HFFc6 (cell line): ENCODE results near the gene TPPP2. TPM values are rescaled to one million over a fixed set of nuclear protein-coding genes. Genes with fewer than 3 reads are reported as not detected.

Experiments
- DNase-seq: peaks from one replicate; pipeline ENCODE4 v3.0.0-alpha.2; 2018
- H3K27ac Mint-ChIP-seq: 2 replicates; pipeline ENCODE4 v1.8.0; 2020; ENCODE audit warnings: mild to moderate bottlenecking, mixed read lengths
- H3K27me3 Mint-ChIP-seq: 2 replicates; pipeline ENCODE4 v1.8.0; 2021; ENCODE audit warnings: mild to moderate bottlenecking, moderate library complexity, mixed read lengths; ENCODE audit not compliant: insufficient read depth
- H3K36me3 Mint-ChIP-seq: 2 replicates; pipeline ENCODE4 v1.8.0; 2021; ENCODE audit warnings: low read depth, mixed read lengths
- H3K4me1 Mint-ChIP-seq: 2 replicates; pipeline ENCODE4 v1.8.0; 2020; ENCODE audit warnings: low read depth, mixed read lengths
- H3K4me3 Mint-ChIP-seq: 2 replicates; pipeline ENCODE4 v1.8.0; 2020; ENCODE audit warnings: mild to moderate bottlenecking, moderate library complexity, mixed read lengths
- H3K9me3 Mint-ChIP-seq: 2 replicates; pipeline ENCODE4 v1.8.0; 2020; ENCODE audit warnings: mild to moderate bottlenecking, mixed read lengths
- CTCF ChIP-seq: fragments of 200-600 bp; sonication (generic); IDR thresholded peaks from 2 replicates; pipeline ENCODE4 v1.5.0; 2021; ENCODE audit warnings: antibody characterized with exemption, mild to moderate bottlenecking
- total RNA-seq, 6 experiments: library from RNA; stranded (reverse); fragmentation: NEBNext Ultra II Directional; extraction: Animal tissue kit (Norgen Biotek cat#: 25700); gene quantifications; 2 replicates in 1 of 6; 3 replicates in 5 of 6; pipeline ENCODE4 v1.2.3, GENCODE V29; 2021

TPPP2 gene
- total RNA-seq, 6 experiments from 2014 or later = not detected

DNA sequence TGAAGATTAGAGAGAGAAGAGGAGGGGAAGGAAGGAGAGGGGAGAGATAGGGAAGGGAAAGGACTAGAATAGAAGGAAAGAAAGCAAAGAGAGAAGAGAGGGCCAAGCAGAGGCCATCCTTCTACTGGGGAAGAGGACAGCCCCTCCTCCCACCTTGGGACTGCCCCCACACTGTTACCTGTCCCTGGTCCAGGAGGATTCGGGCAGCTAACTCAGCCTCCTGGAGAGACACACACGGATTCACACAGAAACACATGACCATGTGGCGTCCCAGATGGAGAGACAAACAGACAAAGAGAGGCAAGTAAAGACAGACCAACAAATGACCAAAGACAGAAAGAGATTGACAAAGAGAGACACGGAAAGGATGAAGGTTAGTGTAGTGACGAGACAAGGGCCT, 7.3 kb upstream of the TPPP2 start:
- Mint-ChIP-seq H3K4me1 (peaks cover 6% of the 10 kb centered on the region), H3K4me3 (no peak overlapping the region), H3K9me3 (no peaks in the 10 kb centered on the region), H3K36me3 (no peaks in the 10 kb centered on the region), H3K27ac (no peak overlapping the region), H3K27me3 (peaks cover 48% of the 10 kb centered on the region)
- no peak for DNase-seq
- no peak for TF ChIP-seq CTCF

GRCh38 chr14:21023174-21023573, 6.8 kb upstream of the TPPP2 start:
- no peak for TF ChIP-seq CTCF
- DNase-seq = no peak
- Mint-ChIP-seq H3K9me3 (no peaks in the 10 kb centered on the region), H3K4me3 (no peak overlapping the region), H3K27me3 (peaks cover 51% of the 10 kb centered on the region), H3K4me1 (peaks cover 6% of the 10 kb centered on the region), H3K27ac (no peak overlapping the region), H3K36me3 (no peaks in the 10 kb centered on the region)

- Mint-ChIP-seq H3K4me1 (peaks cover 6% of the 10 kb centered on the region), H3K27ac (no peak overlapping the region), H3K9me3 (no peaks in the 10 kb centered on the region), H3K4me3 (no peak overlapping the region), H3K27me3 (peaks cover 51% of the 10 kb centered on the region), H3K36me3 (no peaks in the 10 kb centered on the region)
- DNase-seq = no peak
- no peak for TF ChIP-seq CTCF
Measured at GRCh38 chr14:21023817-21024584, 6.0 kb upstream of the TPPP2 start.

DNA sequence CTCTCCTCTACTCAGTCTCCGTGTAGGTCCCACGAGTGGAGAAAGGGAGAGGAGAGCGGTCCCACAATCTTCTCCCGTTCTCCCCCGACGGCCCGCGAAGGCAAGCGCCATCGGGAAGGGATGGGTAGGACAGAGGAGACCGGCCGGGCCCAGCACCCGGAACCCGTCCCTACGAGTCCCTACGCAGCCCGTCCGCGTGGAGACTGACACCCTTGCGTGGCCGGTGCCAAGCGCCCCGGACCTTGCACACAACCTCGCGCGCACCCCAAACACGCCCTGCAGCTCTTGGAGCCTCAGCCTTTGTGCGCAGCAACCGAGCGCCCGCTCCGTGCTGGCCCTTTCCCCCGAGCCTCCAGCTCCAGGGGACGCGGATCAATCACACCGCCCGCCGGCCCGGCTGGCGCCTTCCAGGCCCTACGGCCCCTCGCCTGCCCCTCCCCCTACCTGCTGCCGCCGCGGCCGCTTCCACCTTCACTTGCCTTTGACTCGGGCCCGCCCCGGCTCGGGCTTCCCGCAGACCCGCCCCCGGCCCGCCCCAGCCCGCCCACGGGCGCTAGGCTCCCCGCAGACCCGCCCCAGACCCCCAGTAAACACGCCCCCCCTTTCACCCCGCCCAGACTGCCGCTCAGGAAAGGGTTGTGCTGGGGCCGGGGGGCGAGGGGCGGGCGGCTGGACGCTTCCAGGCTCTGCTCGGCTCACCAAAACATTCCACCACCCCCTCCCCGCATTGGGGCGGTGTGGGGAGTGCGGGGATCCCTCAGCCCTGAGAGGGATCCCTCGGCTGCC, 5.2 kb upstream of the TPPP2 start, which contains the start of gene NDRG2:
TSS of gene NDRG2 (minus strand) at position 477 of the 786 bp plus-strand sequence. CDS start 1,746 bp downstream, outside the sequence.
- Mint-ChIP-seq H3K27me3 (peaks cover 51% of the 10 kb centered on the region), H3K4me1 (no peaks in the 10 kb centered on the region), H3K4me3 (peak within 1 kb of the TSS; percentile 44; the same call in 1 of the 2 replicates), H3K36me3 (no peaks in the 10 kb centered on the region), H3K9me3 (no peaks in the 10 kb centered on the region), H3K27ac (no peak within 1 kb of the TSS)
- TF ChIP-seq CTCF = no peak
- DNase-seq = no peak

DNA sequence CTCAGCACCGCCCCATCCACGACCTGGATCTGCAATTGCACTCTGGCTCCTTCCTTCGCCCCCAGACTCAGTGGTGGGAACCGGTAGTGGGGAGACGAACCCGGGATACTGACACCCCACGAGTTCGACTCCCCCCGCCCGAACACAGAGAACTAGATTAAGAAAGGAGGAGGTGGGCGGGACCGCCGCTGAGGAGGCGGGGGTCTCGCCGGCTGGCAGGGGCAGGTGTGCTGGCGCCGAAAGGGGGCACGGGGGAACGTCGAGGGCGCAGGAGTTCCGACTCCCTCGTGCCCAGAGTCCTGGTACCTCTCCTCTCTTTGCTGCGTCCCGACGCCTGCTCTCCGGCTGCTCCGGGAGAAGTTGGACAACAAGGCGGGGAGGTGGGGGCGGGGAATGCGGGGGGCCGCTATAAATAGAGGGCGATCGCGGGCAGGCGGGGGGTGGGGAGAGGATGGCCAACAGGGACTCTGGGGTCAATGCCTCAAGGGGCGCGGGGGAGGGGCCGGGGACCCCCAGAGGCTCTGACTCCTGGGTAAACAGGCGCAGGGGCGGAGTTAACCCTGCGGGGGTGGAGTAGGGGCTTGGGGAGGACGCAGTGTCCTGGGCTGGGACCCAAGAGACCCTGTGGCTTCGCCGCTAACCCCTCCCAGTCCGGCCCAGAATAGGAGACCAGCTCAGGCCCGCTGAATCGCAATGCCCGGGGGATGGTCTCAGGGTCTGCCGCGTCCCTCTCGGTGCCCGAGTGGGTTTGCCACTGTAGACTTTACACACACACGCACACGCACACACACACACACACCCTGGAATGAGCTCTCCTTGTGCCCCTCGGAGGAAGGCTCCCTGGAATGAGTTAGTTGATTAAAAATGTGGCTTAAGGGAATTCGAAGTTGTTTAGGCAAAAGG, 4.4 kb upstream of the TPPP2 start:
- H3K4me3 Mint-ChIP-seq = peak overlapping the region; percentile 44; the same call in 1 of the 2 replicates
- peaks cover 53% of the 10 kb centered on the region for H3K27me3 Mint-ChIP-seq
- no peak for TF ChIP-seq CTCF
- no peaks in the 10 kb centered on the region for H3K9me3 Mint-ChIP-seq
- no peaks in the 10 kb centered on the region for H3K4me1 Mint-ChIP-seq
- DNase-seq = no peak
- no peaks in the 10 kb centered on the region for H3K36me3 Mint-ChIP-seq
- H3K27ac Mint-ChIP-seq = no peak overlapping the region
